ENCODE data around the gene KCNJ1. TPM values are rescaled to one million over a fixed set of nuclear protein-coding genes. Genes with fewer than 3 reads are reported as not detected.

The KCNJ1 gene
- total RNA-seq, 1 experiment from 2014 or later: not detected

GRCh38 chr11:128896356-128896755 lies 29.3 kb upstream of the KCNJ1 start:
- TF ChIP-seq EZH2phosphoT487 (IDR thresholded peaks at IDR 0.05; ENCODE audit: borderline replicate concordance, low read length) (no peak), EZH2 (IDR thresholded peaks at IDR 0.05; ENCODE audit: low read length, unreplicated experiment) (no peak)
- TF ChIP-seq, protein P1, sequence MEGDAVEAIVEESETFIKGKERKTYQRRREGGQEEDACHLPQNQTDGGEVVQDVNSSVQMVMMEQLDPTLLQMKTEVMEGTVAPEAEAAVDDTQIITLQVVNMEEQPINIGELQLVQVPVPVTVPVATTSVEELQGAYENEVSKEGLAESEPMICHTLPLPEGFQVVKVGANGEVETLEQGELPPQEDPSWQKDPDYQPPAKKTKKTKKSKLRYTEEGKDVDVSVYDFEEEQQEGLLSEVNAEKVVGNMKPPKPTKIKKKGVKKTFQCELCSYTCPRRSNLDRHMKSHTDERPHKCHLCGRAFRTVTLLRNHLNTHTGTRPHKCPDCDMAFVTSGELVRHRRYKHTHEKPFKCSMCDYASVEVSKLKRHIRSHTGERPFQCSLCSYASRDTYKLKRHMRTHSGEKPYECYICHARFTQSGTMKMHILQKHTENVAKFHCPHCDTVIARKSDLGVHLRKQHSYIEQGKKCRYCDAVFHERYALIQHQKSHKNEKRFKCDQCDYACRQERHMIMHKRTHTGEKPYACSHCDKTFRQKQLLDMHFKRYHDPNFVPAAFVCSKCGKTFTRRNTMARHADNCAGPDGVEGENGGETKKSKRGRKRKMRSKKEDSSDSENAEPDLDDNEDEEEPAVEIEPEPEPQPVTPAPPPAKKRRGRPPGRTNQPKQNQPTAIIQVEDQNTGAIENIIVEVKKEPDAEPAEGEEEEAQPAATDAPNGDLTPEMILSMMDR (conservative IDR thresholded peaks at IDR 0.05; ENCODE audit: low read depth, low read length): no peak
- intact Hi-C loops (cut with micrococcal nuclease): no loop called here
- no TSS peak for BruUV-seq (replicated peaks)
- ATAC-seq (no peak), DNase-seq (no peak)
- Histone ChIP-seq H3K79me2 (ENCODE audit: low read length) (no peaks in the 10 kb centered on the region), H3K27ac (ENCODE audit: low read length) (no peak overlapping the region), H3K4me2 (ENCODE audit: low read length) (no peak overlapping the region), H3K27me3 (ENCODE audit: low read length) (no peaks in the 10 kb centered on the region), H3K4me1 (ENCODE audit: insufficient read depth, low read length) (no peaks in the 10 kb centered on the region), H4K20me1 (ENCODE audit: low read length) (no peaks in the 10 kb centered on the region), H3K9ac (ENCODE audit: low read length) (no peak overlapping the region), H3F3A (ENCODE audit: low read length, unreplicated experiment) (no peaks in the 10 kb centered on the region), H3K36me3 (ENCODE audit: low read depth, low read length) (no peaks in the 10 kb centered on the region), H3K9me3 (ENCODE audit: low read length) (no peaks in the 10 kb centered on the region), H3K4me3 (ENCODE audit: low read length) (no peak overlapping the region), H3K9me2 (replicated peaks; ENCODE audit: low read length) (no peaks in the 10 kb centered on the region), H2AFZ (ENCODE audit: low read length) (no peak overlapping the region)
- ChIA-PET POLR2A (ENCODE audit: unreplicated experiment) (no interaction called here), CTCF (no interaction called here)

DNA sequence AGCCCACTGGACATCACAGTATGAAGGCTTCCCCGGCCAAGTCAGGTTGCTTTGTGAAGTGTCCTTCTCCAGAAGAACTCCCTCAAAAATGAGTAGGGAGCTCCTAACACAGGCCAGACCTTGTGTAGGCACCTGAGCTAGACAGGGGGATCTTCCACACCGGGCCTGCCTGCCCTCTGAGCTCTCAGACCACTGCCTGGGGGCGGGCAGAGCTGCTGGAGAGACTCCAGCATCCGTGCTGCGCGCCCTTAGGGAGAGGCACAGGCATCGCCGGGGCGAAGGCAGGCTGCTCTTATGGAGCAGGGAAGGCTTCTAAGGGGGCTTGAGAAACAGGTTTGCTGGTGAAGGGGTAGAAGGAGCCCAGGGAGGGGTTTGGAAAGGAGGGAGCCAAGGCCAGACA lies 28.4 kb upstream of the KCNJ1 start:
- Histone ChIP-seq H3K4me3 (ENCODE audit: low read length) (no peak overlapping the region), H3K36me3 (ENCODE audit: low read depth, low read length) (no peaks in the 10 kb centered on the region), H3K9me2 (replicated peaks; ENCODE audit: low read length) (no peaks in the 10 kb centered on the region), H4K20me1 (ENCODE audit: low read length) (no peaks in the 10 kb centered on the region), H3K4me1 (ENCODE audit: insufficient read depth, low read length) (no peaks in the 10 kb centered on the region), H3K4me2 (ENCODE audit: low read length) (no peak overlapping the region), H3K27me3 (ENCODE audit: low read length) (no peaks in the 10 kb centered on the region), H3K79me2 (ENCODE audit: low read length) (no peaks in the 10 kb centered on the region), H3K9ac (ENCODE audit: low read length) (no peak overlapping the region), H3F3A (ENCODE audit: low read length, unreplicated experiment) (no peaks in the 10 kb centered on the region), H3K27ac (ENCODE audit: low read length) (no peak overlapping the region), H3K9me3 (ENCODE audit: low read length) (no peaks in the 10 kb centered on the region), H2AFZ (ENCODE audit: low read length) (no peak overlapping the region)
- DNase-seq (no peak), ATAC-seq (no peak)
- TF ChIP-seq EZH2 (IDR thresholded peaks at IDR 0.05; ENCODE audit: low read length, unreplicated experiment): no peak
- TF ChIP-seq, protein P1 (conservative IDR thresholded peaks at IDR 0.05; ENCODE audit: low read depth, low read length): no peak
- no peak for TF ChIP-seq EZH2phosphoT487 (IDR thresholded peaks at IDR 0.05; ENCODE audit: borderline replicate concordance, low read length)
- ChIA-PET POLR2A (ENCODE audit: unreplicated experiment) (no interaction called here), CTCF (no interaction called here)
- BruUV-seq (replicated peaks): no TSS peak
- intact Hi-C loops (cut with micrococcal nuclease): no loop called here

- Histone ChIP-seq H3K9me2 (replicated peaks; ENCODE audit: low read length) (no peaks in the 10 kb centered on the region), H3K4me3 (ENCODE audit: low read length) (no peak overlapping the region), H3K27me3 (ENCODE audit: low read length) (0 out of 2 replicates have a peak, but pooled peaks cover 2% of the 10 kb centered on the region), H3K4me2 (ENCODE audit: low read length) (no peak overlapping the region), H2AFZ (ENCODE audit: low read length) (no peak overlapping the region), H3K36me3 (ENCODE audit: low read depth, low read length) (no peaks in the 10 kb centered on the region), H3K27ac (ENCODE audit: low read length) (no peak overlapping the region), H3K79me2 (ENCODE audit: low read length) (no peaks in the 10 kb centered on the region), H3K4me1 (ENCODE audit: insufficient read depth, low read length) (peaks cover 5% of the 10 kb centered on the region; the same call in 1 of the 2 replicates), H4K20me1 (ENCODE audit: low read length) (no peaks in the 10 kb centered on the region), H3K9ac (ENCODE audit: low read length) (no peak overlapping the region), H3K9me3 (ENCODE audit: low read length) (no peaks in the 10 kb centered on the region), H3F3A (ENCODE audit: low read length, unreplicated experiment) (no peaks in the 10 kb centered on the region)
- intact Hi-C loops (cut with micrococcal nuclease): no loop called here
- no peak for TF ChIP-seq EZH2 (IDR thresholded peaks at IDR 0.05; ENCODE audit: low read length, unreplicated experiment)
- no peak for TF ChIP-seq EZH2phosphoT487 (IDR thresholded peaks at IDR 0.05; ENCODE audit: borderline replicate concordance, low read length)
- TF ChIP-seq, protein P1 (conservative IDR thresholded peaks at IDR 0.05; ENCODE audit: low read depth, low read length): no peak
- no TSS peak for BruUV-seq (replicated peaks)
- ATAC-seq (no peak), DNase-seq (no peak)
- POLR2A ChIA-PET (ENCODE audit: unreplicated experiment): no interaction called here
- CTCF ChIA-PET: no interaction called here
Observed at GRCh38 chr11:128894685-128895084, 27.6 kb upstream of the KCNJ1 start.
